HuH-7.5 (cell line): Measurements from ENCODE around the gene CASP14.
"Not testable (repeated sequence)": the region's sequence is repeated elsewhere in the genome, so short reads cannot be mapped to it uniquely, and the experiment has no call there.

Experiments used
- DNase-seq: peaks from one replicate; pipeline ENCODE4 v3.0.0; 2011; ENCODE audit warnings: low spot score

Gene CASP14

DNA sequence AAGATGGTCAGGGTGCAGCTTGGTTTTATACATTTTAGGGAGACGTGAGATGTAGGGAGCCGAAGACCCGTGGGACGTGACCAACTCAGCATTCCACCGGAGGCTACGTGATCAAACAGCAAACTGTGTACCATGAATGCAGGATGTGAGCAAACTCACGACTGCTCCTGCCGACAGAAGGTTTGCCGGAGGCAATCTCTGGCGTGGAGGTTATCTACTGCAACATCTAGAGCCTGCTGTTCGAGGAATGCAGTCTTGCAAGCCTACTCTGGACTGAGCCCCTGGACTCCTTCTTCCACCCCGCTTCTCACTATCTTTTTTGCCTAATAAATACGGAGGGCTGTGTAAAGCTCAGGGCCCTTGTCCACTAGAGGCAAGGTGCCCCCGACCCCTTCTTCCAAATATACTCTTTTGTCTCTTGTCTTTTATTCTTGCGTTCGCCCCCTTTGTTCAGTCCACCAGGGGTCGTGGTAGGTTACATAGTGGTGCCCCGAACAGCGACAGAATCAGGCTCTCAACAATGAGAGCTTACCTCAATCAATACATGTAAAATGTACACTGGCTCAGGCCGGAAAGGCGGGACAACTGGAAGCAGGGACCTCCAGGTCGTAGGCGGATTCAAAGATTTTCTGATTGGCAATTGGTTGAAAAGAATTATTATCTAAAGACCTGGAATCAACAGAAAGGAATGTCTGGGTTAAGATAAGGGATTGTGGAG lies 23.8 kb downstream of the CASP14 start:
- DNase-seq, result no peak

- DNase-seq, result no peak
Observed at GRCh38 chr19:15074371-15074770, 25.1 kb downstream of the CASP14 start.

GRCh38 chr19:15075806-15076205 lies 26.5 kb downstream of the CASP14 start:
- no peak for DNase-seq

- not testable (repeated sequence) for DNase-seq
Observed at GRCh38 chr19:15080002-15080401, 30.7 kb downstream of the CASP14 start.

GRCh38 chr19:15081911-15082310 lies 32.6 kb downstream of the CASP14 start, which contains the start of gene OR1I1:
Gene OR1I1 (plus strand): TSS chr19:15082211. CDS start chr19:15087066, 4,855 bp downstream.
- no peak for DNase-seq

- DNase-seq, result no peak
Observed at GRCh38 chr19:15087182-15087581, 37.9 kb downstream of the CASP14 start.

GRCh38 chr19:15091918-15092753 lies 42.9 kb downstream of the CASP14 start:
- DNase-seq, result no peak

- no peak for DNase-seq
Observed at GRCh38 chr19:15093001-15093400, 43.7 kb downstream of the CASP14 start.

DNA sequence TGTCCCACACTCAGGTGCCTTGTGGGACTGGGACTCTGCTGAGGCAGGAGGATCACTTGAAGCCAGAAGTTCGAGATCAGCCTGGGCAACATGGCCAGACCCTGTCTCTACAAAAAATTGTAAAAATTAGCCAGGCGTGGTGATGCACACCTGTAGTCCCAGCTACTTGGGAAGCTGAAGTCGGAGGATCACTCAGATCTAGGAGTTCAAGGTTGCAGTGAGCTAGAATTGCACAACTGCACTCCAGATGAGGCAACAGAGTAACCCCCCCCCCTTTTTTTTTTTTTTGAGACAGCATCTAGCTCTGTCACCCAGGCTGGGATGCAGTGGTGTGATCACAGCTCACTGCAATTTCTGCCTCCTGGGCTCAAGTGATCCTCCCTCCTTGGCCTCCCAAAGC lies 46.9 kb downstream of the CASP14 start:
- DNase-seq, result no peak

DNA sequence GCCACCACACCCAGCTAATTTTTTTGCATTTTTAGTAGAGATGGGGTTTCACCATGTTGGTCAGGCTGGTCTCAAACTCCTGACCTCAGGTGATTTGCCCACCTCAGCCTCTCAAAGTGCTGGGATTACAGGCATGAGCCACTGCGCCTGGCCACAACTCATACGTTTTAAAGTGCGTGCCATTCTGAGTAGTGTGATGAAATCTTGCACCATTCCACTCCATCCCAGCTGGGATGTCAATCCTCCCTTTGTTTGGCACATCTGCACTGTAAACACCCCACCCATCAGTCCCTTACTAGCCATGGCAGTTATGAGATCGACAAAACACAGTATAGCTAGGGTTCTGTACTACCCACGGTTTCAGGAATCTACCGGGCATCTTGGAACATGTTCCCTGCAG lies 48.7 kb downstream of the CASP14 start:
- DNase-seq, result not testable (repeated sequence)

- DNase-seq, result no peak
Observed at GRCh38 chr19:15098460-15098859, 49.2 kb downstream of the CASP14 start.

DNA sequence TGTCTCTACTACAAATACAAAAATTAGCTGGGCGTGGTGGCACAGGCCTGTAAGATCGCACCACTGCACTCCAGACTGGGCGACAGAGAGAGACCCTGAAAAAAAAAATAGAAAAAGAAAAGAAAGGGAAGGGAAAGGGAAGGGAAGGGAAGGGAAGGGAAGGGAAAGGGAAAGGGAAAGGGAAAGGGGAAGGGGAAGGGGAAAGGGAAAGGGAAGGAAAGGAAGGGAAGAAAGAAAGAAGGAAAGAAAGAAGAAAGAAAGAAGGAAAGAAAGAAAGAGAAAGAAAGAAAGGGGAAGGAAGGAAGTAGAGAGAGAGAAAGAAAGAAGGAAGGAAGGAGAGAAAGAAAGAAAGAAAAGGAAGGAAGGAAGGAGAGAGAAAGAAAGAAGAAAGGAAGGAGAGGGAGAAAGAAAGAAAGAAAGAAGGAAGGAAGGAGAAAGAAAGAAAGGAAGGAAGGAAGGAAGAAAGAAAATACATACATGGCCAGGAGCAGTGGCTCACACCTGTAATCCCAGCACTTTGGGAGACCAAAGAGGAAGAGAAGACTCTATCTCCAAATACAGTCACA lies 49.8 kb downstream of the CASP14 start:
- DNase-seq, result no peak

DNA sequence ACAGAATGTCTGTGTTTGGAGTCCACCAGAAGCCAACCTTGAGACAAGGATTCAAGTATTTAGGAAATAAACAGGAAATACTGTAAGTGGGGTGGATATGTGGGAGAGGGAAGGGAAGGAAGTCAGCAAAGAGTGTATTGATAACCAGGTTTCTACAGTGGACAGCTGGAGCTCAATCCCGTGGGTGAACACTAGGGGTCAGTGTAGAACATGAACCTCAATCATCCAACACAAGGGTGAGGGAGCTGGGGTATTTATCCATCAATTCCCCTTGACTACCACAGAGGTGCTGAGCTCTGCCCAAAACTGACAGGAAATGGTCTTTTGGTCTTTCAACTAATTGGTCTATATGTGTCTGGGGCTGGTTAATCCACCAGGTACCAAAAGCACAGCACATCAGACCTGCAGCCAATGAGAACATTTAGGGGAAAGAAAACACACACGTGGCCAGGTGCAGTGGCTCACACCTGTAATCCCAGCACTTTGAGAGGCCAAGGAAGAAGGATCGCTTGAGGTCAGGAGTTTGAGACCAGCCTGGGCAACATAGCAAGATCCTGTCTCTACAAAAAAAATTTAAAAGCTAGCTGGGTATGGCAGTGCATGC lies 52.3 kb downstream of the CASP14 start:
- peak; percentile 48 for DNase-seq

GRCh38 chr19:15104003-15104402 lies 54.7 kb downstream of the CASP14 start:
- no peak for DNase-seq

DNA sequence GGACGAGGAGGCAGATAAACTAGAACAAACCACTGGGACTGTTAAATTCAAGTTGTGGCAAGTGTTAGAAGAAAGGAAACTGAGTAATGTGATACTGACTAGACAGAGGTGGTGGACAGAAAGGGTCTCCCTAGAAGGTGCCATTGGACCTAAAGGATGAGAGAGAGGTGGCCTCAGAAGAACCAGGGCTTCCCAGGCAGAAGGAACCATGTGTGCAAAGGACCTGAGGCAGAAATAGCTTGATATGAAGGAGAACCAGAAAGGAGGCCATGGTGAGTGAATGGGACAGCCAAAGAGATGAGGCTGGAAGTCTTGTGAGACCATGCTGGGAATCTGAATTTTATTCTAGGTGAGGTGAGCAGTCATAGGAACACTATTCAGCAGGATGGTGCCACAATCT lies 55.1 kb downstream of the CASP14 start:
- DNase-seq, result no peak

GRCh38 chr19:15105044-15105443 lies 55.8 kb downstream of the CASP14 start:
- no peak for DNase-seq

DNA sequence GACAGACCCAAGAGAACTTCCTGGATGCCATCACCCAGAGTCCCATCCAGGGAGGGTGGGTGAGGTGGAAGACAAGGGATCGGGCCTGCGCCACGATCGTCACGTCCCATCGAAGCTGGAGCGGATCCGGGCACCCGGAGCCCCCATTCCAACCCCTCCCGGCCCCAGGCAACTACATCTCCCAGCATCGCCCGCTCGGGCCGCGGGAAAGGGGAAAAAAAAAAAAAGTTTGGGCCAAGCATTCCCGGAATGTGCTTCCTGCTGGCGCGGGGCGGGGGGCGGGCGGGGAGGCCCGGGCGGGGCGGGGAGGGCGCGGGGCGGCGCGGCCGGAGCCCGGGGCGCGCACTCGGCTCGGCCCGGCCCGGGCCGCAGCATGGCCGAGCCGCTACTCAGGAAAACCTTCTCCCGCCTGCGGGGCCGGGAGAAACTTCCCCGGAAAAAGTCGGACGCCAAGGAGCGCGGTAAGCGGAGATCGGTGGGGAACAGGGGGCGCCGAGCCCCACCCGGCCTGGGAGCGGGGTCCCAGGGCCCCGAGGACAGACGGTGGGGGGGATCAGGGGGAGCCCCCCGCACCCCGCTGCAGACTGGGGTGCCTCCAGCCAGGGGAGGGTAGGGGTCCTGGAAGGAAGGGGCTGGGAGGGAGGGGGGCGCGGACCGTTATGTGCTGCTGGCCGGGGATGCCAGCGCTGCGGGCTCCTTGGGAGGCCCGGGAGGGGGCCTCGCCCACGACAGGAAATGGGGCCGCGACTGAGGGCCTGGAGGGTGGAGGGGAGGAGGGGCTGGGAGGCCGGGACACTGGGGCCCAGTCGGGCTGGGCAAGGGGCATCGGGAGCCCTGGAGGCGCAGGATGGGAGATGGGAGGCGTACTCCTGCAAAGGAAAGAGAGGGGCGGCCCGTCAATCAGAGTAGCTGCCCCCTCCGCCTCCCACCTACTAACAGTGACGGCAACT lies 58.1 kb downstream of the CASP14 start, which contains the start of gene SYDE1:
SYDE1 (plus strand) TSS at position 341 of the 950 bp plus-strand sequence; CDS start at position 374, 33 bp downstream.
- peak; percentile 73 for DNase-seq
